Esophagus squamous epithelium (tissue), 4 donors: ENCODE results near the gene TJP3.

Experiments
- CTCF ChIP-seq, 6 experiments: fragments of 450-650 bp in 4 of 6; fragments of 200-600 bp in 2 of 6; sonication (generic) in 2 of 6; IDR thresholded peaks; one replicate each; pipeline ENCODE4 v1.5.1; 2016 to 2019; ENCODE audit warnings: antibody characterized with exemption in 6 of 6, mild to moderate bottlenecking in 4 of 6, moderate library complexity in 4 of 6
- POLR2A ChIP-seq, 4 donors: fragments of 450-650 bp; IDR thresholded peaks; one replicate each; pipeline ENCODE4 v1.6.1; 2017; ENCODE audit warnings: antibody characterized with exemption in 4 of 4, mild to moderate bottlenecking in 4 of 4, moderate library complexity in 3 of 4

- no peak for TF ChIP-seq CTCF (IDR thresholded peaks at IDR 0.05)
- no peak for TF ChIP-seq POLR2A (IDR thresholded peaks at IDR 0.05)
These were observed 90.0 kb downstream of the TJP3 start for GRCh38 chr19:3798137-3798536.
